GM04503 (cell line): Measurements from ENCODE around the gene CWC22.
"Not testable (repeated sequence)": the region's sequence is repeated elsewhere in the genome, so short reads cannot be mapped to it uniquely, and the experiment has no call there.

Experiments
- DNase-seq: peaks from one replicate; pipeline ENCODE4 v3.0.0-alpha.2; 2012; ENCODE audit warnings: low read depth

The CWC22 gene

GRCh38 chr2:180003073-180003472 is 4.0 kb downstream of the CWC22 start:
- DNase-seq = no peak

- no peak for DNase-seq
Measured at GRCh38 chr2:180002198-180002770, 4.8 kb downstream of the CWC22 start.

- DNase-seq = no peak
Measured at GRCh38 chr2:180001726-180002125, 5.4 kb downstream of the CWC22 start.

- DNase-seq = no peak
Measured at GRCh38 chr2:180000434-180000833, 6.7 kb downstream of the CWC22 start.

- DNase-seq = no peak
Measured at GRCh38 chr2:179999000-179999399, 8.1 kb downstream of the CWC22 start.

DNA sequence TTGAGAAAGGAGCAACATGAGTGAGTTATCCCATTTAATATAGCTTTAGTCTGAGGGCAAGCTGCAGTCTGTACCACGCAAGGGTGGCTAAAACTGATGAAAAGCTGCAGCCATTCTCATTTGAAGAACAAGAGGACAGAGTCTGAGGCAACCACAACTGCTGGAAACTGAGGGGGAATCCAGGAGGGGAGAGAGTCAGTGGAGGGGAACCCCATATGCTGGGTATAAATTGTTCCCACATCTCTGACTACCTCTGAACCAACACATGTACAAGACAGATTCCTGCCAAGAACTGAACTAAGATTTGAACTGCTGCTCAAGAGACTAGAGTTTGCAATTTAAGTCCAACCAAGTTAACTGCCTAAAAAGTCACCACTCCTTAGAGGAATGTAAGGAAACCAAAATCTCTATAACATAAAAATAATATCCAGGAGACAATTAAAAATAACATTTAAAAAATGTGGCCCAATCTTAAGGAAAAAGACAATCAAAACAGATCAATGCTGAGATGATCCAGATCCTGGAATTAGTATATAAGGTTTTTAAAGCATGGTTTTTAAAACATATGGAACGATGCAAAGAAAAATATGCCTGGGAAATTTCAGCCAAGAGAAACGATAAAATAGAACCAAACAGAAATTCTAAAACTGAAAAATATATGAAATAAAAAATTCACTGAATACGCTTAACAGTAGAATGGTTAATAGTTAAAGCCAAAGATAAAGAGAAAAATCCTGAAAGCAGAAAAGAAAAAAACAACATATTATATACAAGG is 11.2 kb downstream of the CWC22 start:
- no peak for DNase-seq

- DNase-seq = no peak
Measured at GRCh38 chr2:179991344-179991743, 15.8 kb downstream of the CWC22 start.

GRCh38 chr2:179990676-179991317 is 16.3 kb downstream of the CWC22 start:
- no peak for DNase-seq

DNA sequence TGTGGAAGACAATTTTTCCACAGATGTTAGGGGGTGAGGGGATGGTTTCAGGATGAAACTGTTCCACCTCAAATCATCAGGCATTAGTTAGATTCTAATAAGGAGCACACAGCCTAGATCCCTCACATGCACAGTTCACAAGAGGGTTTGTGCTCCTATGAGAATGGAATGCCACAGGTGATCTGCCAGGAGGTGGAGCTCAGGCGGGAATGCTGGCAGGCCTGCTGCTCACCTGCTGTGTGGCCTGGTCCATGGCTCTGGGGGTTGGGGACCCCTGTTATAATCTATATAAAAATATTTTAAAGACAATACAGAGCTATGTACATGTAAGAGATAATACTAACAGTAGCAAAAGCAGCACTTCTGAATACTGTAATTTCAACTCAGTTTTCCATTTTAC is 19.2 kb downstream of the CWC22 start:
- no peak for DNase-seq

GRCh38 chr2:179985163-179985820 is 21.8 kb downstream of the CWC22 start:
- no peak for DNase-seq

- DNase-seq = no peak
Measured at GRCh38 chr2:179983250-179983932, 23.7 kb downstream of the CWC22 start.

GRCh38 chr2:179981085-179981484 is 26.0 kb downstream of the CWC22 start:
- DNase-seq = no peak

DNA sequence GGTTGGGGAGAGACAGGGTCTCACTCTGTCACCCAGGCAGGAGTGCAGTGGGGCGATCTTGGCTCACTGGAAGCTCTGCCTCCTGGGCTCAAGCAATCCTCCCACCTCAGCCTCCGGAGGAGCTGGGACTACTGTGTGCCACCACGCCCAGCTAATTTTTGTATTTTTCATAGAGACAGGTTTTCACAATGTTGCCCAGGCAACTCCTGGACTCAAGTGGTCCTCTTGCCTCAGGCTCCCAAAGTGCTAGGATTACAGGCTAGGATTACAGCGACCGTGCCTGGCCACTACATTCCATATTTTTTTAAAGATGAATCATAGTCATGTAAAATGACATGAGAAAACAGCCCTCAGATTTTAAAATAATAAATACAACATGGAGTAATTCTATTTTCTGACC is 32.3 kb downstream of the CWC22 start:
- DNase-seq = no peak

DNA sequence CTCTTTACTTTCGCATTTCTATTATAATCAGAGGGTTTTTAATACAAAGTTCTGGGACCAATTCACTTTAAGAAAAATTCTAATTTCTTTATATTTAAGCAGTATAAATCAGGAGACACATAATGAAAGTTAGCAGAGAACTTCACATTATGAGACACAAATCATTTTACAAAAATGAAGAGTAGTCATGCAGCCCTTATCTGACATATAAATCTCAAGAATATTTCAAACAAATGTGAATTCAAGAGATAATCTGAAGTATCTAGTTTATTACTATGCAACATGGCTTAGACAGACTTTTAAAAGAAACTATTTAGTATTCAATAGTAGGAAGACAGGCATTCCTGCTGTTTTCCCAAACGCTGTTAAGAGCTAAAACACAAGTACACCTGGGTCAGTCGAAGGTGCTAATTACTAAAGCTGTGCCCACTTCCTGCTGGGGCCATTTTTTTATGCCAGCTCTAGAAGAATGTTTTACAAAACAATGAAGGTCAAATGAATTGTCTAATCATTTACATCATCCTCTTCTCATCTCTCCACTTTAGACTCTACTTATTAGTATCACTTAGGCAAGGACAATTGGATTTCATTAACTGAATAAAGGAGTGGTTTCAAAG is 40.2 kb downstream of the CWC22 start:
- DNase-seq = no peak

DNA sequence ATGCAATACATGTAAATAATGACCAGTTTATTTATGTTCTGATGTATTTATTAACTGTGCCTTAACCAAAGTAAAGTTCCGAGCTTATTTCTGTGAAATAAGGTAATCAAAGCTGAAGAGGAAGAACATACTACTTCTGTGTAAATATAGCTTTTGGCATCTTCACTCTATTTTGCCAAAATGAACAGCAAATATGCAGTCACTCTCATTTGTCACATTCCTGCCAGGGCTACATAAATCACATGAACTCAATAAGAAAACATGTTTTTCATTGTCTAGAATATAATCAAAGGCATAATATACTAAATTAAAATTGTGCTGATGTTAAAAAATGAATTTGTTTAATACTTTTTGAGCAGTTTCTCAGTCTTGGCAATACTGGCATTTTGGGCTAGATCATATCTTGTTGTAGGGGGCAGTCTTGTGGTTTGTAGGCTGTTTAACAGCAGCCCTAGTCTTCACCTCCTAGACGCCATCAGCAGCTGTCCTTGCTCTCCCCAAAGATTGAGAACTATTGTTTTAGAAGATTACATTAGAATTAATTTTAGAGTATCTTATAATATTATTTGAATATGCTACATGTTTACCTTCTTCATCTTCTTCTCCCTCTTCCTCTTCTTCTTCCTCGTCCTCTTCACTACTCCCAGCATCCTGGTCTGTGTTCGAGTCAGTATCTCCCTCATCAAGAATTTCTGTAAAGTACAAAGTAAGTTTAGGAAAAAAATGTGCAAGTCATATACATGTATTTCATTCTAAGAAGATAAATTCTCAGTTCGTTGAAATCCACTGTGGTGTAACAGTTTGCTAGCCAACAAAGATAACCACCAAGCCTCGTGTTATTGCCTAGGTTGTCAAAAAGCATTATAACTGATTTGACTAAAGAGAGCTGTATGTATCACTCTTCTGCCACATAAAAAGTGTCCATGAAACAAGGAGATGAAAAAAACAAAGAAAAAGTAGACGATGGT is 41.5 kb downstream of the CWC22 start:
- DNase-seq = no peak

DNA sequence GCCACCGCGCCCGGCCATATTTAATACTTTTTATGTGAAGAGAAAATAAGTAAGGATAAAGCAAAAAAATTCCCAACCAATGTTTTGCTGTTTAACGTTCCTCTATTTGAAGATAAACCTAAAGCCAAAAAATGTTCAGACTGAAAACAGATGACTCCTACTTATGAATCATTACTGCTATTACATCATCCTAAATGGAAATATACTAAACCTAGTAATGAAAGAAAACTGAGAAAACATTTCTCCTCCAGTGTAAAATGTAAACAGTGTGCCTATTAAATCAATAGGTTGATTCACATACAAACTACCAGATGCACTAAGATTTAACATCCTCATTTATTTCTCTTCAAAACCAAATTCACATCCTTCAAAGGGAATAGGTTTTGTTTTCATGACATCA is 43.5 kb downstream of the CWC22 start:
- DNase-seq = peak; percentile 24

DNA sequence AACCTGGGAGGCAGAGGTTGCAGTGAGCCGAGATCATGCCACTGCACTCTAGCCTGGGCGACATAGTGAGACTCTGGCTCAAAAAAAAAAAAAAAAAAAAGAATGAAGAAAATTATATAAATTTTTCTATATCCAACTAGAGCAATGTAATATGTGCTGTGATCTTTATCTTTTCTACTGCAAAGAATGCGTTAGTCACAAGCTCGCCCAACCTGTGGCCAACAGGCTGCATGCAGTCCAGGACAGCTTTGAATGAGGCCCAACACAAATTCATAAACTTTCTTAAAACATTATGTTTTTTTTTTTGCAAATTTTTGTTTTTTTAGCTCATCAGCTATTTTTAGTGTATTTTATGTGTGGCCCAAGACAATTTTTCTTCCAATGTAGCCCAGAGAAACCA is 48.8 kb downstream of the CWC22 start:
- not testable (repeated sequence) for DNase-seq

- DNase-seq = no peak
Measured at GRCh38 chr2:179954026-179954425, 53.1 kb downstream of the CWC22 start.

- DNase-seq = no peak
Measured at GRCh38 chr2:179953359-179953758, 53.7 kb downstream of the CWC22 start.

GRCh38 chr2:179952658-179953057 is 54.4 kb downstream of the CWC22 start:
- DNase-seq = no peak

- DNase-seq = no peak
Measured at GRCh38 chr2:179951680-179952079, 55.4 kb downstream of the CWC22 start.
